B cell (primary cell): Measurements from ENCODE around the gene IL1RN. TPM values are rescaled to one million over a fixed set of nuclear protein-coding genes. Genes with fewer than 3 reads are reported as not detected.

Source experiments
- ATAC-seq: fragments of 200-7000 bp; cut with Tn5 transposase; one replicate; pipeline ENCODE4 v1.10.0; 2021; ENCODE audit warnings: low read depth, mild to moderate bottlenecking, moderate number of reproducible peaks, moderate library complexity
- CTCF ChIA-PET: fragments of 350-600 bp; sonication (Branson Sonifier 250); formaldehyde crosslinking; loops from one replicate; lab custom pipeline; 2021; ENCODE audit warnings: antibody characterized with exemption, inconsistent platforms; lab: Charles Lee
- POLR2A ChIA-PET: fragments of 350-600 bp; sonication (Branson Sonifier 250); formaldehyde crosslinking; loops from one replicate; lab custom pipeline; 2021; ENCODE audit warnings: antibody characterized with exemption; lab: Charles Lee
- DNase-seq: peaks from one replicate; pipeline ENCODE4 v3.0.0; 2013
- H2AFZ ChIP-seq: 2 replicates; pipeline ENCODE4 v1.6.1; 2012; ENCODE audit warnings: mild to moderate bottlenecking, low read depth, low read length; ENCODE audit not compliant: insufficient read depth, poor library complexity, severe bottlenecking
- H3K27ac ChIP-seq, 2 donors: 1 replicate in 1 of 2; 2 replicates in 1 of 2; pipeline ENCODE4 v1.5.1; 2012 to 2013; ENCODE audit warnings: low read length in 2 of 2, mild to moderate bottlenecking in 2 of 2, moderate library complexity in 1 of 2
- H3K27me3 ChIP-seq, 4 experiments: fragments of 200-600 bp in 1 of 4; sonication (generic) in 1 of 4; replicated peaks in 1 of 4; 1 replicate in 2 of 4; 2 replicates in 2 of 4; pipeline versions ENCODE4 v1.6.1 to v1.7.0; 2013 to 2016; ENCODE audit warnings: low read length in 3 of 4, mild to moderate bottlenecking in 2 of 4, mixed read lengths in 1 of 4, moderate library complexity in 1 of 4; ENCODE audit not compliant: insufficient read depth in 4 of 4, control insufficient read depth in 3 of 4; ENCODE audit errors: control extremely low read depth in 1 of 4
- H3K36me3 ChIP-seq, 2 experiments: replicated peaks in 1 of 2; 1 replicate in 1 of 2; 2 replicates in 1 of 2; pipeline versions ENCODE4 v1.6.1 to v1.7.1; 2013; ENCODE audit warnings: low read length in 1 of 2; ENCODE audit not compliant: insufficient read depth in 2 of 2, control insufficient read depth in 1 of 2; ENCODE audit errors: control extremely low read depth in 1 of 2, extremely low read depth in 1 of 2
- H3K4me1 ChIP-seq, 2 donors: fragments of 200-600 bp in 1 of 2; sonication (generic) in 1 of 2; 1 replicate in 1 of 2; 2 replicates in 1 of 2; pipeline versions ENCODE4 v1.5.1 to v1.6.1; 2013 to 2017; ENCODE audit warnings: low read length in 2 of 2; ENCODE audit not compliant: control insufficient read depth in 2 of 2, insufficient read depth in 2 of 2
- H3K4me2 ChIP-seq: replicated peaks from 2 replicates; pipeline ENCODE3; 2012; ENCODE audit warnings: mild to moderate bottlenecking, low read depth, low read length; ENCODE audit not compliant: poor library complexity, severe bottlenecking
- H3K4me3 ChIP-seq, 5 experiments: fragments of 200-600 bp in 1 of 5; sonication (generic) in 1 of 5; 1 replicate in 3 of 5; 2 replicates in 2 of 5; pipeline versions ENCODE4 v1.5.1 to v1.7.0; 2011 to 2016; ENCODE audit warnings: low read length in 4 of 5, mild to moderate bottlenecking in 4 of 5, low read depth in 2 of 5, control low read depth in 1 of 5, moderate library complexity in 1 of 5; ENCODE audit not compliant: insufficient read depth in 1 of 5; ENCODE audit errors: control extremely low read depth in 1 of 5, extremely low read depth in 1 of 5
- H3K79me2 ChIP-seq: fragments of 200-600 bp; sonication (generic); one replicate; pipeline ENCODE4 v1.6.0; 2016; ENCODE audit warnings: low read length; ENCODE audit not compliant: control insufficient read depth, insufficient read depth
- H3K9ac ChIP-seq: fragments of 200-600 bp; sonication (generic); 2 replicates; pipeline ENCODE4 v1.6.1; 2017; ENCODE audit warnings: mild to moderate bottlenecking, low read length, moderate library complexity
- H3K9me3 ChIP-seq, 3 donors: one replicate each; pipeline versions ENCODE4 v1.6.1 to v1.7.1; 2013; ENCODE audit warnings: low read length in 2 of 3; ENCODE audit not compliant: control insufficient read depth in 2 of 3, insufficient read depth in 1 of 3; ENCODE audit errors: control extremely low read depth in 1 of 3
- H4K20me1 ChIP-seq: 2 replicates; pipeline ENCODE4 v1.6.0; 2012; ENCODE audit warnings: mild to moderate bottlenecking, low read length; ENCODE audit not compliant: insufficient read depth, control insufficient read depth, poor library complexity, severe bottlenecking
- H3K27ac Mint-ChIP-seq: one replicate; pipeline ENCODE4 v1.8.0; 2021; ENCODE audit warnings: mixed read lengths
- H3K27me3 Mint-ChIP-seq: one replicate; pipeline ENCODE4 v1.8.0; 2021; ENCODE audit warnings: mixed read lengths
- H3K4me1 Mint-ChIP-seq: one replicate; pipeline ENCODE4 v1.8.0; 2021; ENCODE audit warnings: mixed read lengths
- H3K4me3 Mint-ChIP-seq: one replicate; pipeline ENCODE4 v1.8.0; 2021; ENCODE audit warnings: mixed read lengths
- H3K9me3 Mint-ChIP-seq: one replicate; pipeline ENCODE4 v1.8.0; 2022; ENCODE audit warnings: mixed read lengths; ENCODE audit not compliant: insufficient read depth
- CTCF ChIP-seq: fragments of 200-600 bp; IDR thresholded peaks from one replicate; pipeline ENCODE4 v1.8.0; 2022; ENCODE audit warnings: antibody characterized with exemption, mild to moderate bottlenecking
- EZH2 ChIP-seq: IDR thresholded peaks from 2 replicates; pipeline ENCODE4 v1.6.1; 2012; ENCODE audit warnings: borderline replicate concordance, low read depth, mild to moderate bottlenecking, moderate library complexity, low read length; ENCODE audit not compliant: insufficient read depth, poor library complexity, severe bottlenecking
- WGBS: methylation state at CpG from one replicate; pipeline ENCODE4 v1.1.5; 2013; ENCODE audit warnings: missing lambda C conversion rate; ENCODE audit not compliant: insufficient coverage; 5-methylcytosine and 5-hydroxymethylcytosine counted together
- intact Hi-C: fragments of 100-400 bp; cut with micrococcal nuclease; formaldehyde crosslinking; loops from one replicate; pipeline ENCODE4 v1.10.0; 2022
- polyA plus RNA-seq: library from polyadenylated mRNA; depleted of rRNA; stranded (reverse); fragments of >200 nt; gene quantifications from 2 replicates; pipeline ENCODE4 v1.2.3, GENCODE V29; 2012
- total RNA-seq, 2 donors: library from RNA; stranded (reverse); fragments of 120-200 nt in 1 of 2; gene quantifications; 1 replicate in 1 of 2; 2 replicates in 1 of 2; pipeline versions ENCODE4 v1.2.3 to v1.2.4, GENCODE V29; 2013 to 2022

Gene IL1RN
- total and polyA plus RNA-seq, 2 donors (not counting 1 experiment from before 2014, with no cell fraction given) = 0.79 TPM; not detected in 1

- peak overlapping the region in 4 of 5 experiments; percentile 21 to 66 (median 59) for H3K4me3 ChIP-seq
- peak; percentile 44 for DNase-seq
Measured at GRCh38 chr2:113156278-113157117, 29.1 kb downstream of the IL1RN start.

More at GRCh38 chr2:113156278-113157117, 29.1 kb downstream of the IL1RN start:
- H3K79me2 ChIP-seq = peaks cover 13% of the 10 kb centered on the region
- WGBS = 61% methylated on average over 6 of the region's 10 CpGs
- no peaks in the 10 kb centered on the region for H3K36me3 ChIP-seq
- Mint-ChIP-seq H3K27ac (peak overlapping the region; percentile 54), H3K4me1 (peaks cover 19% of the 10 kb centered on the region), H3K4me3 (peak overlapping the region; percentile 83), H3K9me3 (no peaks in the 10 kb centered on the region), H3K27me3 (no peaks in the 10 kb centered on the region)
- peak overlapping the region; percentile 11 to 59 for H3K27ac ChIP-seq
- peaks cover 20 to 23% of the 10 kb centered on the region in 2 donors for H3K4me1 ChIP-seq
- no peak for ATAC-seq
- H3K9me3 ChIP-seq = no peaks in the 10 kb centered on the region
- ChIA-PET POLR2A (interaction anchor here (0.6 to 2.4 kb wide), 3 partner anchors 15 to 17 kb away, joined by 4 to 8 read pairs (median 5); partner anchors contain the start of gene PSD4), CTCF (interaction anchor here (0.9 to 4.9 kb wide), 7 partner anchors 9 to 48 kb away, joined by 3 to 41 read pairs (median 5); partner anchors contain the start of gene PSD4)
- intact Hi-C loops = loop anchor here (2.0 kb wide), 2 partner anchors 16 to 18 kb away; partner anchors contain the start of gene PSD4
- H3K27me3 ChIP-seq = peaks cover 0 to 2% (median 0%) of the 10 kb centered on the region in 4 experiments
- peak overlapping the region; percentile 88 for H2AFZ ChIP-seq
- H3K4me2 ChIP-seq = peak overlapping the region; percentile 71
- no peaks in the 10 kb centered on the region for H4K20me1 ChIP-seq
- no peak for TF ChIP-seq EZH2
- no peak for TF ChIP-seq CTCF
- H3K9ac ChIP-seq = peak overlapping the region; percentile 64
